ENCODE data around the gene UBFD1.
"Not testable (repeated sequence)": the region's sequence is repeated elsewhere in the genome, so short reads cannot be mapped to it uniquely, and the experiment has no call there.

The UBFD1 gene

GRCh38 chr16:23579371-23579770 lies 21.8 kb downstream of the UBFD1 start:
- Histone ChIP-seq H3K36me3 (ENCODE audit: control insufficient read depth, insufficient read depth, low read length) (peaks cover 23% of the 10 kb centered on the region), H3K4me1 (ENCODE audit: control insufficient read depth, insufficient read depth, low read length) (no peaks in the 10 kb centered on the region), H3K4me3 (ENCODE audit: insufficient read depth, low read depth, low read length) (no peak overlapping the region), H3K27me3 (ENCODE audit: control insufficient read depth, insufficient read depth, low read length, poor library complexity, severe bottlenecking) (no peaks in the 10 kb centered on the region), H3K9me3 (ENCODE audit: control insufficient read depth, low read length) (no peaks in the 10 kb centered on the region), H3K27ac (ENCODE audit: insufficient read depth, low read depth, low read length, poor library complexity, severe bottlenecking) (no peak overlapping the region)
- WGBS, 2 experiments = 98 to 100% methylated on average over 3 of the region's 4 CpGs

- Histone ChIP-seq H3K27me3 (ENCODE audit: control insufficient read depth, insufficient read depth, low read length, poor library complexity, severe bottlenecking) (no peaks in the 10 kb centered on the region), H3K4me1 (ENCODE audit: control insufficient read depth, insufficient read depth, low read length) (no peaks in the 10 kb centered on the region), H3K27ac (ENCODE audit: insufficient read depth, low read depth, low read length, poor library complexity, severe bottlenecking) (no peak overlapping the region), H3K4me3 (ENCODE audit: insufficient read depth, low read depth, low read length) (no peak overlapping the region), H3K9me3 (ENCODE audit: control insufficient read depth, low read length) (no peaks in the 10 kb centered on the region), H3K36me3 (ENCODE audit: control insufficient read depth, insufficient read depth, low read length) (peaks cover 30% of the 10 kb centered on the region)
These were observed 22.9 kb downstream of the UBFD1 start for GRCh38 chr16:23580391-23580790.

- no peaks in the 10 kb centered on the region for H3K9me3 ChIP-seq (ENCODE audit: control insufficient read depth, low read length)
- no peaks in the 10 kb centered on the region for H3K4me1 ChIP-seq (ENCODE audit: control insufficient read depth, insufficient read depth, low read length)
- no peak overlapping the region for H3K27ac ChIP-seq (ENCODE audit: insufficient read depth, low read depth, low read length, poor library complexity, severe bottlenecking)
- H3K36me3 ChIP-seq (ENCODE audit: control insufficient read depth, insufficient read depth, low read length) = peaks cover 30% of the 10 kb centered on the region
- no peak overlapping the region for H3K4me3 ChIP-seq (ENCODE audit: insufficient read depth, low read depth, low read length)
- H3K27me3 ChIP-seq (ENCODE audit: control insufficient read depth, insufficient read depth, low read length, poor library complexity, severe bottlenecking) = no peaks in the 10 kb centered on the region
These were observed 24.2 kb downstream of the UBFD1 start for GRCh38 chr16:23581764-23582163.

GRCh38 chr16:23583271-23583670 lies 25.7 kb downstream of the UBFD1 start:
- H3K4me1 ChIP-seq (ENCODE audit: control insufficient read depth, insufficient read depth, low read length); H3K9me3 ChIP-seq (ENCODE audit: control insufficient read depth, low read length); H3K27ac ChIP-seq (ENCODE audit: insufficient read depth, low read depth, low read length, poor library complexity, severe bottlenecking); H3K27me3 ChIP-seq (ENCODE audit: control insufficient read depth, insufficient read depth, low read length, poor library complexity, severe bottlenecking); H3K4me3 ChIP-seq (ENCODE audit: insufficient read depth, low read depth, low read length): not testable (repeated sequence)
- peaks cover 37% of the 10 kb centered on the region for H3K36me3 ChIP-seq (ENCODE audit: control insufficient read depth, insufficient read depth, low read length)
- WGBS, 2 experiments = 97 to 98% methylated on average over 30 of the region's 30 CpGs

GRCh38 chr16:23584186-23585076 lies 26.9 kb downstream of the UBFD1 start:
- Histone ChIP-seq H3K9me3 (ENCODE audit: control insufficient read depth, low read length) (no peaks in the 10 kb centered on the region), H3K4me1 (ENCODE audit: control insufficient read depth, insufficient read depth, low read length) (no peaks in the 10 kb centered on the region), H3K36me3 (ENCODE audit: control insufficient read depth, insufficient read depth, low read length) (peaks cover 34% of the 10 kb centered on the region), H3K27me3 (ENCODE audit: control insufficient read depth, insufficient read depth, low read length, poor library complexity, severe bottlenecking) (no peaks in the 10 kb centered on the region), H3K27ac (ENCODE audit: insufficient read depth, low read depth, low read length, poor library complexity, severe bottlenecking) (no peak overlapping the region), H3K4me3 (ENCODE audit: insufficient read depth, low read depth, low read length) (no peak overlapping the region)
- WGBS, 2 experiments = 96% methylated on average over 13 of the region's 14 CpGs

- WGBS, 2 experiments = 97% methylated on average over 5 of the region's 5 CpGs
- no peaks in the 10 kb centered on the region for H3K27me3 ChIP-seq (ENCODE audit: control insufficient read depth, insufficient read depth, low read length, poor library complexity, severe bottlenecking)
- H3K4me1 ChIP-seq (ENCODE audit: control insufficient read depth, insufficient read depth, low read length) = no peaks in the 10 kb centered on the region
- H3K27ac ChIP-seq (ENCODE audit: insufficient read depth, low read depth, low read length, poor library complexity, severe bottlenecking) = no peak overlapping the region
- peaks cover 27% of the 10 kb centered on the region for H3K36me3 ChIP-seq (ENCODE audit: control insufficient read depth, insufficient read depth, low read length)
- no peak overlapping the region for H3K4me3 ChIP-seq (ENCODE audit: insufficient read depth, low read depth, low read length)
- H3K9me3 ChIP-seq (ENCODE audit: control insufficient read depth, low read length) = no peaks in the 10 kb centered on the region
These were observed 30.2 kb downstream of the UBFD1 start for GRCh38 chr16:23587726-23588125.

GRCh38 chr16:23590181-23590580 lies 32.7 kb downstream of the UBFD1 start:
- Histone ChIP-seq H3K9me3 (ENCODE audit: control insufficient read depth, low read length) (no peaks in the 10 kb centered on the region), H3K27ac (ENCODE audit: insufficient read depth, low read depth, low read length, poor library complexity, severe bottlenecking) (no peak overlapping the region), H3K4me3 (ENCODE audit: insufficient read depth, low read depth, low read length) (no peak overlapping the region), H3K27me3 (ENCODE audit: control insufficient read depth, insufficient read depth, low read length, poor library complexity, severe bottlenecking) (no peaks in the 10 kb centered on the region), H3K36me3 (ENCODE audit: control insufficient read depth, insufficient read depth, low read length) (peaks cover 18% of the 10 kb centered on the region), H3K4me1 (ENCODE audit: control insufficient read depth, insufficient read depth, low read length) (peaks cover 8% of the 10 kb centered on the region)
- 94 to 96% methylated on average over 3 of the region's 3 CpGs for WGBS, 2 experiments

GRCh38 chr16:23594186-23594585 lies 36.7 kb downstream of the UBFD1 start:
- H3K9me3 ChIP-seq (ENCODE audit: control insufficient read depth, low read length) = no peaks in the 10 kb centered on the region
- 91 to 96% methylated on average over 12 of the region's 12 CpGs for WGBS, 2 experiments
- H3K36me3 ChIP-seq (ENCODE audit: control insufficient read depth, insufficient read depth, low read length) = peaks cover 9% of the 10 kb centered on the region
- no peaks in the 10 kb centered on the region for H3K27me3 ChIP-seq (ENCODE audit: control insufficient read depth, insufficient read depth, low read length, poor library complexity, severe bottlenecking)
- H3K4me3 ChIP-seq (ENCODE audit: insufficient read depth, low read depth, low read length) = no peak overlapping the region
- H3K4me1 ChIP-seq (ENCODE audit: control insufficient read depth, insufficient read depth, low read length) = peaks cover 9% of the 10 kb centered on the region
- H3K27ac ChIP-seq (ENCODE audit: insufficient read depth, low read depth, low read length, poor library complexity, severe bottlenecking) = no peak overlapping the region

GRCh38 chr16:23595246-23595950 lies 37.9 kb downstream of the UBFD1 start:
- H3K4me1 ChIP-seq (ENCODE audit: control insufficient read depth, insufficient read depth, low read length) = peaks cover 9% of the 10 kb centered on the region
- H3K36me3 ChIP-seq (ENCODE audit: control insufficient read depth, insufficient read depth, low read length) = peaks cover 5% of the 10 kb centered on the region
- H3K4me3 ChIP-seq (ENCODE audit: insufficient read depth, low read depth, low read length) = peak overlapping the region; percentile 79
- no peak overlapping the region for H3K27ac ChIP-seq (ENCODE audit: insufficient read depth, low read depth, low read length, poor library complexity, severe bottlenecking)
- WGBS, 2 experiments = 23% methylated on average over 34 of the region's 34 CpGs
- no peaks in the 10 kb centered on the region for H3K9me3 ChIP-seq (ENCODE audit: control insufficient read depth, low read length)
- H3K27me3 ChIP-seq (ENCODE audit: control insufficient read depth, insufficient read depth, low read length, poor library complexity, severe bottlenecking) = no peaks in the 10 kb centered on the region

GRCh38 chr16:23595951-23596720 lies 38.6 kb downstream of the UBFD1 start, which contains the start of gene NDUFAB1:
Gene NDUFAB1, minus strand, starts transcription at chr16:23596316. Its CDS starts 26 bp downstream, at chr16:23596290.
- Histone ChIP-seq H3K4me1 (ENCODE audit: control insufficient read depth, insufficient read depth, low read length) (peaks cover 9% of the 10 kb centered on the region), H3K4me3 (ENCODE audit: insufficient read depth, low read depth, low read length) (peak within 1 kb of the TSS; percentile 79), H3K9me3 (ENCODE audit: control insufficient read depth, low read length) (no peaks in the 10 kb centered on the region), H3K27me3 (ENCODE audit: control insufficient read depth, insufficient read depth, low read length, poor library complexity, severe bottlenecking) (no peaks in the 10 kb centered on the region), H3K27ac (ENCODE audit: insufficient read depth, low read depth, low read length, poor library complexity, severe bottlenecking) (no peak within 1 kb of the TSS), H3K36me3 (ENCODE audit: control insufficient read depth, insufficient read depth, low read length) (no peaks in the 10 kb centered on the region)
- WGBS, 2 experiments = 4 to 6% methylated on average over 66 to 67 of the region's 67 CpGs
